HG03064 (cell line): ENCODE results near the gene MYOF.
A peak's percentile ranks its signal among the peaks of the same experiment; 100 is the strongest.

Experiments
- ATAC-seq: cut with Tn5 transposase; IDR thresholded peaks from one replicate; pipeline ENCODE4 v1.9.1; 2021; ENCODE audit warnings: low read depth; ENCODE audit not compliant: unreplicated experiment

Gene MYOF, protein sequence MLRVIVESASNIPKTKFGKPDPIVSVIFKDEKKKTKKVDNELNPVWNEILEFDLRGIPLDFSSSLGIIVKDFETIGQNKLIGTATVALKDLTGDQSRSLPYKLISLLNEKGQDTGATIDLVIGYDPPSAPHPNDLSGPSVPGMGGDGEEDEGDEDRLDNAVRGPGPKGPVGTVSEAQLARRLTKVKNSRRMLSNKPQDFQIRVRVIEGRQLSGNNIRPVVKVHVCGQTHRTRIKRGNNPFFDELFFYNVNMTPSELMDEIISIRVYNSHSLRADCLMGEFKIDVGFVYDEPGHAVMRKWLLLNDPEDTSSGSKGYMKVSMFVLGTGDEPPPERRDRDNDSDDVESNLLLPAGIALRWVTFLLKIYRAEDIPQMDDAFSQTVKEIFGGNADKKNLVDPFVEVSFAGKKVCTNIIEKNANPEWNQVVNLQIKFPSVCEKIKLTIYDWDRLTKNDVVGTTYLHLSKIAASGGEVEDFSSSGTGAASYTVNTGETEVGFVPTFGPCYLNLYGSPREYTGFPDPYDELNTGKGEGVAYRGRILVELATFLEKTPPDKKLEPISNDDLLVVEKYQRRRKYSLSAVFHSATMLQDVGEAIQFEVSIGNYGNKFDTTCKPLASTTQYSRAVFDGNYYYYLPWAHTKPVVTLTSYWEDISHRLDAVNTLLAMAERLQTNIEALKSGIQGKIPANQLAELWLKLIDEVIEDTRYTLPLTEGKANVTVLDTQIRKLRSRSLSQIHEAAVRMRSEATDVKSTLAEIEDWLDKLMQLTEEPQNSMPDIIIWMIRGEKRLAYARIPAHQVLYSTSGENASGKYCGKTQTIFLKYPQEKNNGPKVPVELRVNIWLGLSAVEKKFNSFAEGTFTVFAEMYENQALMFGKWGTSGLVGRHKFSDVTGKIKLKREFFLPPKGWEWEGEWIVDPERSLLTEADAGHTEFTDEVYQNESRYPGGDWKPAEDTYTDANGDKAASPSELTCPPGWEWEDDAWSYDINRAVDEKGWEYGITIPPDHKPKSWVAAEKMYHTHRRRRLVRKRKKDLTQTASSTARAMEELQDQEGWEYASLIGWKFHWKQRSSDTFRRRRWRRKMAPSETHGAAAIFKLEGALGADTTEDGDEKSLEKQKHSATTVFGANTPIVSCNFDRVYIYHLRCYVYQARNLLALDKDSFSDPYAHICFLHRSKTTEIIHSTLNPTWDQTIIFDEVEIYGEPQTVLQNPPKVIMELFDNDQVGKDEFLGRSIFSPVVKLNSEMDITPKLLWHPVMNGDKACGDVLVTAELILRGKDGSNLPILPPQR (N-terminal part only)

GRCh38 chr10:93482145-93482834 is at the start of gene MYOF:
Gene MYOF (minus strand): TSS chr10:93482334. CDS start chr10:93482194, 140 bp downstream.
- ATAC-seq, result peak; percentile 79

DNA sequence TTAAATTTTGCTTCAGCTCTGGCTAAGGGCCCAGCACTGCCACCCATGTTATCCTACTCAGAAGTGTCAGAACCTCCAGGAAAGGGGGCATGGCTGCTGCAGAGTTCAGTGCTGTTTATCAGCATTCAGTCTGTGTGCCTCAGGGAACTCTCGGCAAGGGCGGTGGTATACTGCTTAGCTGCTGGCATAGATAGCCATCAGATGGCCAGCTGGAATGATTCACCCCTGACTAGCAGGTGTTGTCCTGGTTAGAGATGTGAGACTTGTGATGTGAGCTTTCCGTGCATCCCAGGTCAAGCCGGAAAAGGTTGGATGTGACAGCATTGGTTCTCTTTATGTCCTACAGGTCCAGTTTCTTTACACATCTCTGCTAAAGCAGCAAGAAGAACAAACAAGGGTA is 36.4 kb upstream of the MYOF start:
- ATAC-seq, result no peak

- ATAC-seq, result no peak
These were observed 33.9 kb upstream of the MYOF start for GRCh38 chr10:93516006-93516380.

DNA sequence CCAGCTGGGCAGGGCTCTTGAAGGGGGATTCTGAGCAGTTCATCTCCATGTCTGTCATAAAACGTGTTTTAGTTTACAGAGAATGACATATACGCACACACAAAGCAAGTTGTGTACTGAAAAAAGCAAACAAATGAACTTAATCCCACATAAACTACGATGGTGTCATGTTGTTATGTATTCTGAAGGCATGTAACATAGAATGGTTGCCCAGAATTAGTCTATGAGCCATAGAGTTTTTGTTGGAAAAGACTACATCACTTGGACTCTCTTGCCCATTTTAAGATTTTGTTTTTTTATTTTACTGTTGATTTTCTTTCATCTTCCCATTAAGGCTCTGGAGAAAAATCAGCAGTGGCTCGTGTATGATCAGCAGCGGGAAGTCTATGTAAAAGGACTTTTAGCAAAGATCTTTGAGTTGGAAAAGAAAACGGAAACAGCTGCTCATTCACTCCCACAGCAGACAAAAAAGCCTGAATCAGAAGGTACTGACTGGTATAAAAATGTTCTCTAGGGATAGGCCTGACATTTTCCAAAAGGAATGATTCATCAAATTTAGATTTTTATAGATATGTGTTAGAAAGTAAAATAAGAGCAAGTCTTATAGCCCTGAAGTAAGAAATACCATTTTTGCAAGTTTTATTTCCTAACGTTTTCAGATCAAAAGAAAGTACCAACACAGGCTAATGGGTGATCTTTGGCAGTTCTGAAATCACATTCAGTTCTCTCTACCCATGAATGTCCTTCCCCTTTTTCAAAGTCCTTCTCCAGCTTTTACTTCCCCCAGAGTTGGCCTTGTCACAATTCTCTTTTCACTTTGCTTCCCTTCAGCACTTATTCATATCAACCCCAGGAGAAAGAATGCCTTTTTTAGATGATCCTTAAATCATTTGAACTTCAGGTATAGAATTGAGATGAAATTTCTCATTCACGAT is 33.2 kb upstream of the MYOF start:
- ATAC-seq, result no peak

DNA sequence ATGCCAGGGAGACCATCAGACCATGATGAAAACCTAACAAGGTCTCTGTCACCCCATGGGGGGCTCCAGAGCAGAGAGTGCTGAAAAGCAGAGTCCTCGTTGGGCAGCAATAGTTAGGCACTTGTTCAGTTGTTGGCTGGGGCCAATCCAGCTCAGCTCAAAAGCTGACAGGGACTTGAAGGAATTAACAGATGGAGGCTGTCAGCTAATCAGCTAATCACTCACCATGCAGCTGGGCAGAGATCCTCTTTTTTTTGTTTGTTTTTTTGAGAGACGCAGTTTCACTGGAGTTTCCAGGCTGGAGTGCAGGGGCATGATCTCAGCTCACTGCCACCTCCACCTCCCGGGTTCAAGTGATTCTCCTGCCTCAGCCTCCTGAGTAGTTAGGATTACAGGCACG is 32.4 kb upstream of the MYOF start:
- ATAC-seq, result no peak

- ATAC-seq, result no peak
These were observed 31.0 kb upstream of the MYOF start for GRCh38 chr10:93513091-93513490.

DNA sequence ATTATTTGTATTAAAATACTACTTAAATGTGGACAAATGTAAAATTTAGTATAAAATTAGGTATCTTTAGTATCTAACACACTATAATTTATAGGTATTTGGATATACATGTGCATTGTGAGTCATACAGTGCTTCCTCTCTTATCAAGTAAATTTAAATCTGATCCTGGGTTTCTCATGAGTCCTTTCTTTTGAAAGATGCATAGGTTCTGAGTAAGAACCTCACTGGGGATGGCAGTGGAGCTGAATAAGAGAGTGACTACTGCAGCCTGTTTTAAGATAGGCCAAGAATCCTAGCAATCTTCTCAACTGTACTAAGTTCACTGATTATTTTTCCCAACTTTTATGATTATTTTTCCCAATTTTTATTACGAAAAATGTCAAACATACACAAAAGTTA is 30.4 kb upstream of the MYOF start:
- ATAC-seq, result no peak

GRCh38 chr10:93509816-93510215 is 27.7 kb upstream of the MYOF start:
- no peak for ATAC-seq

GRCh38 chr10:93505075-93505474 is 22.9 kb upstream of the MYOF start:
- no peak for ATAC-seq

GRCh38 chr10:93503075-93503474 is 20.9 kb upstream of the MYOF start:
- peak; percentile 81 for ATAC-seq

DNA sequence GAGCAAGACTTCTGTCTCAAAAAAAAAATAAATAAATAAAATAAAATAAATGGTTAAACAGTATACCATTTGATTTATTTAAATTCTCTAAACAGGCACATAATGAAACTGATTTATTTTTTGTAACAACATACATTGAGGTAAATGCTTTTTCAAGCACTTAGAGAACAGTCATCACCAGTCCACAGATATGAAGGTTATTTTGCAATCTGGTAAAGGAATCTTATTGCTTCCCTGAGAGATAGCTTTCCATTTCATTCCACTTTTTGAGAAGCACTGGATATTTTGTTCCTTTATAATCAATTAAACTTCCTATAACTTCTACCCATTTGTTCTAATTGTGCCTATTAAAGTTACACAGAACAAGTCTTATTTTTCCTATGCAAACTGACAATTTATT is 19.5 kb upstream of the MYOF start:
- ATAC-seq, result no peak

DNA sequence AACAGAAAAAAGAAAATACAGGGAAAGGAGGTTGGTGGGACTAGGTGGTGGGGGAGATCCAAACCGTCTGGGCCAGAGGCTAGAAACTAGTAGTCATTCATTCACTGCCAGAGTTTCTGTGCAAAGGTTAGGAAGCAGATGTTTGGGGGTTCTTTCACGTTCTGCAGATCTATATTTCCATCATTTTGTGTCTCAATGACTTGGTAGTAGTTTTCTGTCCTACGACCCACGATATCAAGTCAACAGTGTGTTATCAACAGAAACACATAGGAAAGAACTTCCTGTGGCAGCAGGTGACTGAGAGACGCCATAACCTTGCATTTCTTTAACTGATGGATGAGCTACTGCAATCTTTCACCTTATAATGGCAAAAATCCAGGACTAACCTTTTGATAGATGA is 16.0 kb upstream of the MYOF start:
- no peak for ATAC-seq

GRCh38 chr10:93496322-93497041 is 14.3 kb upstream of the MYOF start, which contains the start of gene CEP55:
Gene CEP55 (plus strand): TSS chr10:93496612. CDS start chr10:93500052, 3,440 bp downstream.
- peak; percentile 99 for ATAC-seq

DNA sequence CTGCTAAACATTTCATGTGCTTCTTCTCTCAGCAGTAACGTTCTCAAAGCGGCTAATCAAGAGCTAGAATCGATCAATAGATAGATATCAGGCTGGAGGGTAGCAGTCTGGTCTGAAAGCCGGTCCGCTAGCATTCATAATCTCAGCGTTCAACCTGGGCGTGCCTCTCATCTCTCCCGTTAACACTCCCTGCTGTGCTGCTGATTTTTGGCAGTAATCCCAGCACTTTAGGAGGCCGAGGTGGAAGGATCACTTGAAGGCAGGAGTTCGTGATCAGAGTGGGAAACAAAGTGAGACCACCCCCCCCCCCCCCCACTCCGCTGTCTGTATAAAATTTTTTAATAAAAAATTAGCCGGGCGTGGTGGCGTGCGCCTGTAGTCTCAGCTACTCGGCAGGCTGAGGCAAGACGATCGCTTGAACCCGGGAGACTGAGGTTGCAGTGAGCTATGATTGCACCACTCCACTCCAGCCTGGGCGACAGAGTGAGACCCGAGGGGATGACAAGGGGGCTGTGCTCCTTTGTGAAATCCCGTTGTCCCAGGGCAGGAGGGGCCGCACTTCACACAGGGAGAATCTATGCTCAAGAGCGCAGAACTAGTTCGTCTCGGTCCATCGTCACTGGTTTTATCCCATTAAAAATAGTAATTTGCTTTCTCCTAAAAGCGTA is 13.7 kb upstream of the MYOF start:
- peak; percentile 20 for ATAC-seq

DNA sequence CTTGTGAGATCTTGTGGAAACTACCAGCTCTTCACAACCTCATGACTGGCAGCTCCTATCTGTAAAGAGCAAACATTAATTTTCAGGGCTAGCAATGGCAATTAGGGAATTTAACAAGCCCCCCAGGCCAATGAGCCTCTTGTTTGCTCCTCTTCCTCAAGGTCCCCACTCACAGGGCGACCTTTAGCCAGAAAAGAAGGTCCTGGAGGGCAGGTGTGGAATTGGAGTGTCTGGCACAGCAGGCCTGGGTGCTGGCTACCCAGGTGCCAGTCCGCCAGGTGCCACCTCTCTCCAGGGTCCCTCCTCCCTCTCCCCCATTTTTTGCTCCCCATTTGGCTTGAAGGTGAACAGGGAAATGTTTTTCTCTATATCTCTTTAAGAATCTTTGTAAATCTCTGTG is 12.4 kb upstream of the MYOF start:
- ATAC-seq, result no peak

- ATAC-seq, result no peak
These were observed 11.0 kb upstream of the MYOF start for GRCh38 chr10:93493162-93493561.

- no peak for ATAC-seq
These were observed 9.5 kb upstream of the MYOF start for GRCh38 chr10:93491602-93492121.
